ENCODE results near the gene ABHD12. TPM values are rescaled to one million over a fixed set of nuclear protein-coding genes. Genes with fewer than 3 reads are reported as not detected.

The ABHD12 gene
- total RNA-seq, 2 donors from 2014 or later = 48.5 to 49.8 TPM

- DNase-seq (ENCODE audit: low spot score) = no peak
- no peak for ATAC-seq (ENCODE audit: insufficient number of reproducible peaks, low FRiP score, low read depth)
- no peaks in the 10 kb centered on the region for H3K27me3 ChIP-seq (replicated peaks; ENCODE audit: insufficient read depth)
- H3K4me3 ChIP-seq = no peak overlapping the region
- H3K4me1 ChIP-seq (ENCODE audit: control insufficient read depth in 1 of 2, low read depth in 2 of 2) = peaks cover 12 to 32% of the 10 kb centered on the region in 2 donors
- H3K9me3 ChIP-seq = no peaks in the 10 kb centered on the region
- H3K27ac ChIP-seq = no peak overlapping the region
- TF ChIP-seq, protein P1, sequence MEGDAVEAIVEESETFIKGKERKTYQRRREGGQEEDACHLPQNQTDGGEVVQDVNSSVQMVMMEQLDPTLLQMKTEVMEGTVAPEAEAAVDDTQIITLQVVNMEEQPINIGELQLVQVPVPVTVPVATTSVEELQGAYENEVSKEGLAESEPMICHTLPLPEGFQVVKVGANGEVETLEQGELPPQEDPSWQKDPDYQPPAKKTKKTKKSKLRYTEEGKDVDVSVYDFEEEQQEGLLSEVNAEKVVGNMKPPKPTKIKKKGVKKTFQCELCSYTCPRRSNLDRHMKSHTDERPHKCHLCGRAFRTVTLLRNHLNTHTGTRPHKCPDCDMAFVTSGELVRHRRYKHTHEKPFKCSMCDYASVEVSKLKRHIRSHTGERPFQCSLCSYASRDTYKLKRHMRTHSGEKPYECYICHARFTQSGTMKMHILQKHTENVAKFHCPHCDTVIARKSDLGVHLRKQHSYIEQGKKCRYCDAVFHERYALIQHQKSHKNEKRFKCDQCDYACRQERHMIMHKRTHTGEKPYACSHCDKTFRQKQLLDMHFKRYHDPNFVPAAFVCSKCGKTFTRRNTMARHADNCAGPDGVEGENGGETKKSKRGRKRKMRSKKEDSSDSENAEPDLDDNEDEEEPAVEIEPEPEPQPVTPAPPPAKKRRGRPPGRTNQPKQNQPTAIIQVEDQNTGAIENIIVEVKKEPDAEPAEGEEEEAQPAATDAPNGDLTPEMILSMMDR (IDR thresholded peaks at IDR 0.05) = no peak
- peaks cover 23% of the 10 kb centered on the region for H3K36me3 ChIP-seq
These were observed 132.2 kb downstream of the ABHD12 start for GRCh38 chr20:25258476-25258805.

GRCh38 chr20:25257756-25258475, 132.7 kb downstream of the ABHD12 start:
- no peaks in the 10 kb centered on the region for H3K9me3 ChIP-seq
- DNase-seq (ENCODE audit: low spot score) = no peak
- no peaks in the 10 kb centered on the region for H3K27me3 ChIP-seq (replicated peaks; ENCODE audit: insufficient read depth)
- H3K4me1 ChIP-seq (ENCODE audit: control insufficient read depth in 1 of 2, low read depth in 2 of 2) = peaks cover 12 to 36% of the 10 kb centered on the region in 2 donors
- H3K36me3 ChIP-seq = peaks cover 23% of the 10 kb centered on the region
- ATAC-seq (ENCODE audit: insufficient number of reproducible peaks, low FRiP score, low read depth) = no peak
- no peak overlapping the region for H3K4me3 ChIP-seq
- H3K27ac ChIP-seq = no peak overlapping the region
- TF ChIP-seq, protein P1 (IDR thresholded peaks at IDR 0.05) = no peak

- Histone ChIP-seq H3K4me3 (no peak overlapping the region), H3K36me3 (peaks cover 23% of the 10 kb centered on the region), H3K27ac (no peak overlapping the region), H3K4me1 (ENCODE audit: control insufficient read depth in 1 of 2, low read depth in 2 of 2) (peaks cover 12 to 44% of the 10 kb centered on the region in 2 donors), H3K9me3 (no peaks in the 10 kb centered on the region), H3K27me3 (replicated peaks; ENCODE audit: insufficient read depth) (no peaks in the 10 kb centered on the region)
- no peak for DNase-seq (ENCODE audit: low spot score)
- TF ChIP-seq, protein P1 (IDR thresholded peaks at IDR 0.05) = no peak
- ATAC-seq (ENCODE audit: insufficient number of reproducible peaks, low FRiP score, low read depth) = no peak
These were observed 133.5 kb downstream of the ABHD12 start for GRCh38 chr20:25257130-25257529.

- peaks cover 16 to 52% of the 10 kb centered on the region in 2 donors for H3K4me1 ChIP-seq (ENCODE audit: control insufficient read depth in 1 of 2, low read depth in 2 of 2)
- H3K9me3 ChIP-seq = no peaks in the 10 kb centered on the region
- H3K27me3 ChIP-seq (replicated peaks; ENCODE audit: insufficient read depth) = no peaks in the 10 kb centered on the region
- ATAC-seq (ENCODE audit: insufficient number of reproducible peaks, low FRiP score, low read depth) = no peak
- peaks cover 21% of the 10 kb centered on the region for H3K36me3 ChIP-seq
- H3K27ac ChIP-seq = no peak overlapping the region
- no peak for DNase-seq (ENCODE audit: low spot score)
- TF ChIP-seq, protein P1 (IDR thresholded peaks at IDR 0.05) = no peak
- H3K4me3 ChIP-seq = no peak overlapping the region
These were observed 134.3 kb downstream of the ABHD12 start for GRCh38 chr20:25256226-25256859.

DNA sequence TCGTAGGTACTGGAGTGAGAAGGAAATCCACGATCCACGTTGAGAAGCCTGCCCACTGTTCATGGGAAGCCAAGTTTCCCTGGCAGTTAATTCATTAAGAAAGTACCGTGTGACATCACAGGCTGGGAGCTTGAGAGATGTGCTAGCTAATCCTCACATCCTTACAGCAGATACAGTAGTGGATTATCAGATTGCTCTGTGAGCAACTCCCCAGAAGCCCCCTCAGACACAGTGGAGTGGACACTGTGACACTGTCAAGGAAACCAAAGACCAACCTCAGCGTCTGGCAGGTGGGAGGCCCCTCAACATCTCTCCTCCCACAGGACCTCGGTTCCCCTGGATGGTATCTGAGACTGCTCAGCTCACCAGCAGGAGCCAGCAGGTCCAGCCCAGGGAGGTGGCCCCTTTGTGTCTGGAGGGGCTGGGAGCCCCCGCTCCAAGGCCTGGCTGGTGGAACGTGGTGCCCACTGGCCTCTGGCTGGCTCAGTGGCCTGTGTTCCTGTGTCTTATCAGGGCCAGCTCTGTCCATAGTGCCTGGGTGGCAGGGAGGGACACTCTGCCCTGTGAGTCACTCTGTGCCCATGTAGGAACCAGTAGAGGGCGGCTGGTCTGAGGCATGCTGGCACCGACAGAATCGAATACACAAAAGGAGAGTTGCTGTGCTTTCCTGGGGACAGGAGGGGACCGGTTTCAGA, 135.5 kb downstream of the ABHD12 start:
- H3K27me3 ChIP-seq (replicated peaks; ENCODE audit: insufficient read depth) = no peaks in the 10 kb centered on the region
- H3K9me3 ChIP-seq = no peaks in the 10 kb centered on the region
- peaks cover 20 to 64% of the 10 kb centered on the region in 2 donors for H3K4me1 ChIP-seq (ENCODE audit: control insufficient read depth in 1 of 2, low read depth in 2 of 2)
- TF ChIP-seq, protein P1 (IDR thresholded peaks at IDR 0.05) = no peak
- ATAC-seq (ENCODE audit: insufficient number of reproducible peaks, low FRiP score, low read depth) (peak; percentile 67), DNase-seq (ENCODE audit: low spot score) (no peak)
- H3K36me3 ChIP-seq = peaks cover 10% of the 10 kb centered on the region
- H3K27ac ChIP-seq = peak overlapping the region; percentile 44 to 64
- no peak overlapping the region for H3K4me3 ChIP-seq

Measured in thoracic aorta (tissue), 2 donors.